Inferior parietal cortex (tissue), 1 donor: ENCODE measurements around the gene APOE.

Experiments used
- DNase-seq: peaks from one replicate; pipeline ENCODE4 v3.0.0-alpha.2; 2016; ENCODE audit errors: extremely low spot score

Gene APOE

DNA sequence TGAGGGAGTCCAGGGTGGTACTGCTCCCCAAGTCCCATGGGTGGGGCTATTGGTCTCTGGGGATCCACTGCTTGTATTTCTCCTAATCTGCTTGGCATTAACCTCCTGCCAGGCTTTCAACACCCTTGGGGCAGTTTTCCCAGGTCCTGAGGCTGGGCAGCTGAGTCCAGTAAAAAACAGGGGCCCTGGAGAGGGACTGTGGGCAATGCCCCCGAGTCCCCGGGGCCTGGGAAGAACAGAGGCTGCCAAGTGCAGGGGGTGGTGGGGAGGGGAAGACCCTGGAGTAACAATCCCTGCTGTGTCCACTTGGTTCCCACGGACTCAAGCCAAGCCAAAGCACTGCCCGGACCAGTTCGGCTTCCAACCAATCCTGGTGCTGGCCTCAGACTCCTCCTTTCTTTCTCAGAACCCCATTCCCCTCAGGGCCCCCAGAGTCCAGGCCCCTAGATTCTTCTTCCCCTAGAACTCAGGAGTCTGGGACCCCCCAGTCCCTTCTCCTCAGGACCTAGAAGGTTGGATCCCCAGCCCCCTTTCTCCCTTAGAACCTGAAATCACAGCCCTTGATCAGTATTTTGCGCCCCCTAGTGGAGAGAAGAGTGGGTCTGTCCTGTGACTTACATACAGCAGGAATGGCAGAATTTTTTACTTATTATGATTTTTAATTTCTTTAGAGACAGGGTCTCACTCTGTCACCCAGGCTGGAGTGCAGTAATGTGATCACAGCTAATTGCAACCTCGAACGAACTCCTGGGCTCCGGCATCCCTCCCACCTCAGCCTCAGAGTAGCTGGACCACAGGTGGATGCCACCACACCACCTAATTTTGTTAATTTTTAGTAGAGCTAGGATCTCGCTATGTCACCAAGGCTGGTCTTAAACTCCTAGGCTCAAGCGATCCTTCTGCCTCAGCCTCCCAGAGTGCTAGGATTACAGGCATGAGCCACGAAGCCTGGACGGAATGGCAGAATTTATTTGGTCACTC, 45.9 kb downstream of the APOE start:
- peak; percentile 86 for DNase-seq

DNA sequence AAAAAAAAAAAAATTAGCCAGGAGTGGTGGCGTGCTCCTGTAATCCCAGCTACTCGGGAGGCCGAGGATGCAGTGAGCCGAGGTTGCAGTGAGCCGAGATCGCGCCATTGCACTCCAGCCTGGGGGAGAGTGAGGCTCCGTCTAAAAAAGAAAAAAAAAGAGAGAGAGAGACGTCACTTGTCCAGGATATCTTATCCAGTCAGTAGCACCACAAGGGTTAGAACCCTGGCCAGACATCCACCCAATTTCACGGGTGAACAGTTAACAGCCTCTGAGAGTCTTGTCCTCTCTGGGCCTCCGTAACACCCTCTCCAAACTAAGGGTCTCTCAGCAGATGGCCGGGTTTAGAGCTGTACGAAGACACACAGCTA, 48.7 kb downstream of the APOE start:
- DNase-seq = no peak

DNA sequence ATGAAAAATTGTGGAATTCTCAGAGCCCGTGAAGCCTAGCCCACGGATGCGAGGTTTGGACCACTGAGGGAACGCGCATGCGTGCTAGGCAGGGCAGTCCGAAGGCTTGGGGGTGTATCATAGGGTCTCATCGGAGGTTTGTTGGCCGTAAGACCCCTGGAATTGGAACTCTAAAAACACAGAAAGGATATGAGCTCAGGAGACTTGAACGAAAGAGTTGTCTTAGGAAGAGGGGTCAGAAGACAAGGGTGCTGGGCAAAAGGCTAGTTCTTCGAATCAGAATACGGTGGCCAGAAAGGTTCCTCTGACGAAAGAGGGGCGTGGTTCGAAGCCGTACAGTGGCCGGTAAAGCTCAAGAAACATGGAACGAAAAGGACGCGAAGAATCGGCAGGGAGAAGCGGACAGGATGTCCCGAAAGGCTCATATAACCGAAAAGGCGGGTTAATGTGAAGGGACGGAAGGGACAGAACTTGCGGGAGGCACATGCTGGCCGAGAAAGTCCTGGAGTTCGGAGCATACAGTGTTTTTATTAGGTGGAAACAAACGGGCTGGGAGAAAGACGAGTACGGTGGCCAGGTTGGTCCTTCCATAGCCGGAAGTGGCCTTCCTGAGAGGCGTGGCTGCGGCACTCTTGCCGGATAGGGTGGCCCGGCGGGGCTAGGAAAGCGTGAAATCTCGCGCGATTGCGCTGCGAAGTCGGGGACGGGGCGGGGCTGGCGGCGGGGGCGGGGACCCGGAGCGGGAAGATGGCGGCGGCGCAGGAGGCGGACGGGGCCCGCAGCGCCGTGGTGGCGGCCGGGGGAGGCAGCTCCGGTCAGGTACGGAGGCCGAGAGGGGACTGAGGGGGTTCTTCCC, 49.3 kb downstream of the APOE start, which contains the start of gene CLPTM1:
TSS of gene CLPTM1 (plus strand) at position 732 of the 856 bp plus-strand sequence. CDS start at position 748, 16 bp downstream.
- peak; percentile 96 for DNase-seq

DNA sequence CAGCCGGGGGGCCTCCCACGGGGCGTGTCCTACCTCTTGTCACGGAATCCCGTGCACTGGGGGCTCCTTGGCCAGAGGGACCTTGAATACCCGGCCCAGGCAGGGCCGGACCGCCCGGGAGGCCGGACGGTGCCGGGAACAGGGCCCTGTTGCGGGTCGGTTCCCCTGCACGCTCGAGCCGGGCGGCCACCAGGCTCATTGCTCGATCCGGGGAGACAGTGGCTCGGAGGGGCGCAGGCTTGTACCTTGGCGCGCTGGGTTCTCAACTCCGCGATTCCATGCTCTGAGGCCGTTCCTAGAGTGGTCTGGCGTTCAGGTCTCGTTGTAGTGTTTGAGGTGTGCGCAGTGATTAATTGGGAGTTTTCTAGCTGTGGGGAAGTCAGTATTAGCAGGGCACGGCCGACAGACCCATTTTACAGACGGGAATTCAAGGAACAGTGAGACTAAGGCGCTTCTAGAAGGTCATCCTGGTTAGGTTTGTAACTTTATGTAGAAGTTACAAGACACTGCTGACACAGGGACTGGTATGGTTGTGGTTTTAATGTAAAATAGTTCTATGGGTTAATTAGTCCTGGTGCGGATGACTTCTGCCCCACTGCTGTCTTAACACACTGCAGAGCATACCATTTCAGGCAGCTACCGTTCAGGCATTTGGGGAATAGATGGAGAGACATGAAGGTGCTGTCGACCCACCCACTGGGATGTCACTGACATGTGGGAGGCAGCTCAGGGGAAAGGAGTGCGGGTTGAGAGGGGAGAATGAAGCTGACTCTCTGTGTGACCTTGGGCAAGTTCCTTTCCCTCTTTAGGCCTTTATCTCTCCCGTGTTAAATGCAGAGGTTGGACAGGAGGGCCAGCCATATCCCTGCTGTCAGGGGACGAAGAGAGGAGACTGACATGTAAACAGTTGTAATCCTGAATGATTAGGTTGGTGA, 50.2 kb downstream of the APOE start:
- DNase-seq = no peak

DNA sequence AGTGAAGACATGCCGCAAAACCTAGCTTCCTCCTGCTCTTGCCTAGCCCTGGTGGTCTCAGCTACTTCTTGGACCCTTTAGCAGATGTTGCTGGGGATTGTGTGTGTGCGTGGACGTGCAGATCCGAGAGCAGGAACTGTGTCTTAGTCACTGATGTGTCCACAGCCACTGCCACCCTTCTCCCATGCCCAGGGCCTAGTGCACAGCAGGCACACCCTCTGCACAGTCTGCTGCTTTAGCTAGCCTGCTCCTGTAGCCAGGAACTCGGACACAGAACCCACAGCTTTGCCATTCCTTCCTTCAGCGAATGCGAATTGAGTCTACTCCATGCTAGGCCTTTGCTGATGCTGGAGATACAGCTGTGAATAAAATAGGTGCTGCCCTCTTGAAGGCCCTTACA, 51.9 kb downstream of the APOE start:
- no peak for DNase-seq

DNA sequence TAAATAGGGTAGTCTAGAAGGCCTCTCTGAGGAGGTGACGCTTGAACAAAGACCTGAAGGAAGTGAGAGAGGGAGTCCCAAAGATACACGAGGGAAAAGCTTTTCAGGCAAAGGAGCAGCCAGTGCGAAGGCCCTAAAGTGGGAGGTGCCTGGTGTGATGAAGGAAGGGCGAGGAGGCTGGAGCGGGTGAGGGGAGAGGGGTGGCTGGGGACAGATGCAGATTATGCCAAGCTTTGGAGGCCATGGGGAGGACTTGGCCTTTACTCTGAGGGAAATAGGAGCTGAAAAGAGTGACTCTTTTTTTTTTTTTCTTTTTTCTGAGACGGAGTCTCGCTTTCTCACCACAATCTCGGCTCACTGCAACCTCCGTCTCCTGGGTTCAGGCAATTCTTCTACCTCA, 52.5 kb downstream of the APOE start:
- no peak for DNase-seq
